ENCODE results near the gene ATP1B1.
"Not testable (repeated sequence)": the region's sequence is repeated elsewhere in the genome, so short reads cannot be mapped to it uniquely, and the experiment has no call there.

Gene ATP1B1

GRCh38 chr1:169142129-169142528 lies 35.6 kb downstream of the ATP1B1 start:
- no peak for DNase-seq (ENCODE audit: low read depth, low spot score)

GRCh38 chr1:169143346-169143745 lies 36.9 kb downstream of the ATP1B1 start:
- DNase-seq (ENCODE audit: low read depth, low spot score), result no peak

GRCh38 chr1:169143984-169144383 lies 37.5 kb downstream of the ATP1B1 start:
- no peak for DNase-seq (ENCODE audit: low read depth, low spot score)

GRCh38 chr1:169144941-169145626 lies 38.6 kb downstream of the ATP1B1 start:
- no peak for DNase-seq (ENCODE audit: low read depth, low spot score)

GRCh38 chr1:169146576-169147214 lies 40.2 kb downstream of the ATP1B1 start:
- DNase-seq (ENCODE audit: low read depth, low spot score), result no peak

- no peak for DNase-seq (ENCODE audit: low read depth, low spot score)
These were observed 42.2 kb downstream of the ATP1B1 start for GRCh38 chr1:169148472-169149252.

GRCh38 chr1:169149555-169150286 lies 43.2 kb downstream of the ATP1B1 start:
- DNase-seq (ENCODE audit: low read depth, low spot score), result no peak

- DNase-seq (ENCODE audit: low read depth, low spot score), result no peak
These were observed 44.3 kb downstream of the ATP1B1 start for GRCh38 chr1:169150641-169151337.

GRCh38 chr1:169151338-169151837 lies 44.9 kb downstream of the ATP1B1 start:
- no peak for DNase-seq (ENCODE audit: low read depth, low spot score)

GRCh38 chr1:169155675-169156074 lies 49.2 kb downstream of the ATP1B1 start:
- no peak for DNase-seq (ENCODE audit: low read depth, low spot score)

- DNase-seq (ENCODE audit: low read depth, low spot score), result no peak
These were observed 50.1 kb downstream of the ATP1B1 start for GRCh38 chr1:169156580-169156979.

- no peak for DNase-seq (ENCODE audit: low read depth, low spot score)
These were observed 54.5 kb downstream of the ATP1B1 start for GRCh38 chr1:169160845-169161495.

GRCh38 chr1:169161496-169162194 lies 55.2 kb downstream of the ATP1B1 start:
- no peak for DNase-seq (ENCODE audit: low read depth, low spot score)

GRCh38 chr1:169163059-169163458 lies 56.6 kb downstream of the ATP1B1 start:
- no peak for DNase-seq (ENCODE audit: low read depth, low spot score)

- no peak for DNase-seq (ENCODE audit: low read depth, low spot score)
These were observed 69.0 kb downstream of the ATP1B1 start for GRCh38 chr1:169175461-169175860.

GRCh38 chr1:169179431-169179830 lies 72.9 kb downstream of the ATP1B1 start:
- DNase-seq (ENCODE audit: low read depth, low spot score), result not testable (repeated sequence)

GRCh38 chr1:169180174-169180573 lies 73.7 kb downstream of the ATP1B1 start:
- DNase-seq (ENCODE audit: low read depth, low spot score), result no peak

Data from ELF-1 (cell line).